Gastroesophageal sphincter (tissue), 3 donors: ENCODE measurements around the gene OXNAD1.

Experiments
- POLR2A ChIP-seq, 2 donors: fragments of 450-650 bp; IDR thresholded peaks; one replicate each; pipeline ENCODE4 v1.6.1; 2017; ENCODE audit warnings: antibody characterized with exemption in 2 of 2, mild to moderate bottlenecking in 2 of 2, moderate library complexity in 1 of 2
- TF ChIP-seq, protein P1 (sequence below), 4 experiments: fragments of 200-600 bp in 2 of 4; fragments of 450-650 bp in 2 of 4; sonication (generic) in 1 of 4; IDR thresholded peaks; one replicate each; pipeline ENCODE4 v1.5.1; 2017 to 2019; ENCODE audit warnings: antibody characterized with exemption in 4 of 4, mild to moderate bottlenecking in 2 of 4, moderate library complexity in 2 of 4

DNA sequence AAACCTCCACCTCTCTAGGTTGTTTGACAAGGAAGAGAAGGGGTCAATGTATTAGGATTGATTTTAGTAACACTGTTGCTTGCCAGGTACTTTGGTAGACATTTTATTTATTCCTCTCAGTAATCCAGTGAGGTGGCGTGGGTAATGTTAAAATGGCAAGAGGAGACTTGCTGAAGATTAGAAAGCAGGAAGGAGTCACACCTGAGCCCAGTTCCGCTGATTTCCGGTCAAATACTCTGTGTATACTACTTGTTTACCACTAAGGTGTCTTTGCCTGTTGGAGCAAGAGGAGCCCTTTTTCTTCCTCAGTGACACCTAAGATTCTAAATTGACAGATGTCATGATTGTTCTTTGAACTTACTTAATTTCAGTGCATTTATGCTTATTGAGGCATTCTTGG is 1.7 kb downstream of the OXNAD1 start:
- TF ChIP-seq, protein P1, sequence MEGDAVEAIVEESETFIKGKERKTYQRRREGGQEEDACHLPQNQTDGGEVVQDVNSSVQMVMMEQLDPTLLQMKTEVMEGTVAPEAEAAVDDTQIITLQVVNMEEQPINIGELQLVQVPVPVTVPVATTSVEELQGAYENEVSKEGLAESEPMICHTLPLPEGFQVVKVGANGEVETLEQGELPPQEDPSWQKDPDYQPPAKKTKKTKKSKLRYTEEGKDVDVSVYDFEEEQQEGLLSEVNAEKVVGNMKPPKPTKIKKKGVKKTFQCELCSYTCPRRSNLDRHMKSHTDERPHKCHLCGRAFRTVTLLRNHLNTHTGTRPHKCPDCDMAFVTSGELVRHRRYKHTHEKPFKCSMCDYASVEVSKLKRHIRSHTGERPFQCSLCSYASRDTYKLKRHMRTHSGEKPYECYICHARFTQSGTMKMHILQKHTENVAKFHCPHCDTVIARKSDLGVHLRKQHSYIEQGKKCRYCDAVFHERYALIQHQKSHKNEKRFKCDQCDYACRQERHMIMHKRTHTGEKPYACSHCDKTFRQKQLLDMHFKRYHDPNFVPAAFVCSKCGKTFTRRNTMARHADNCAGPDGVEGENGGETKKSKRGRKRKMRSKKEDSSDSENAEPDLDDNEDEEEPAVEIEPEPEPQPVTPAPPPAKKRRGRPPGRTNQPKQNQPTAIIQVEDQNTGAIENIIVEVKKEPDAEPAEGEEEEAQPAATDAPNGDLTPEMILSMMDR (IDR thresholded peaks at IDR 0.05) = no peak
- no peak for TF ChIP-seq POLR2A (IDR thresholded peaks at IDR 0.05)
